KOPT-K1 (cell line): ENCODE measurements around the gene GAPDHS.

Experiments
- H3K27ac ChIP-seq: fragments of 200-600 bp; sonication (generic); 2 replicates; pipeline ENCODE4 v1.5.1; 2016; ENCODE audit warnings: antibody characterized with exemption, mild to moderate bottlenecking, low read depth, low read length; ENCODE audit not compliant: poor library complexity, severe bottlenecking
- H3K36me3 ChIP-seq: fragments of 200-600 bp; sonication (generic); 2 replicates; pipeline ENCODE4 v1.5.1; 2017; ENCODE audit warnings: antibody characterized with exemption, mild to moderate bottlenecking, low read length, moderate library complexity; ENCODE audit not compliant: insufficient read depth
- H3K9me3 ChIP-seq: fragments of 200-600 bp; sonication (generic); 2 replicates; pipeline ENCODE4 v1.5.1; 2017; ENCODE audit warnings: antibody characterized with exemption, low read length, mild to moderate bottlenecking; ENCODE audit not compliant: insufficient read depth, poor library complexity, severe bottlenecking

GAPDHS gene

GRCh38 chr19:35569281-35569781 is 36.1 kb downstream of the GAPDHS start:
- Histone ChIP-seq H3K36me3 (no peaks in the 10 kb centered on the region), H3K27ac (no peak overlapping the region), H3K9me3 (no peaks in the 10 kb centered on the region)

GRCh38 chr19:35571406-35571965 is 38.2 kb downstream of the GAPDHS start:
- no peak overlapping the region for H3K27ac ChIP-seq
- H3K36me3 ChIP-seq: no peaks in the 10 kb centered on the region

GRCh38 chr19:35577918-35578317 is 44.7 kb downstream of the GAPDHS start:
- H3K9me3 ChIP-seq: peaks cover 28% of the 10 kb centered on the region
- no peaks in the 10 kb centered on the region for H3K36me3 ChIP-seq
- no peak overlapping the region for H3K27ac ChIP-seq

More at GRCh38 chr19:35571406-35571965, 38.2 kb downstream of the GAPDHS start:
- peaks cover 14% of the 10 kb centered on the region for H3K9me3 ChIP-seq

GRCh38 chr19:35578707-35579106 is 45.5 kb downstream of the GAPDHS start:
- no peaks in the 10 kb centered on the region for H3K36me3 ChIP-seq
- H3K9me3 ChIP-seq: peaks cover 28% of the 10 kb centered on the region
- no peak overlapping the region for H3K27ac ChIP-seq

- Histone ChIP-seq H3K36me3 (no peaks in the 10 kb centered on the region), H3K9me3 (peaks cover 1% of the 10 kb centered on the region), H3K27ac (no peak overlapping the region)
Observed at GRCh38 chr19:35582760-35583159, 49.5 kb downstream of the GAPDHS start.

- Histone ChIP-seq H3K9me3 (no peaks in the 10 kb centered on the region), H3K36me3 (no peaks in the 10 kb centered on the region), H3K27ac (no peak within 1 kb of the TSS)
Observed at GRCh38 chr19:35585848-35586247, 52.6 kb downstream of the GAPDHS start, which contains the start of gene PMIS2. Gene PMIS2, plus strand, starts transcription at chr19:35586173. Its CDS starts 87 bp downstream, at chr19:35586260.

- H3K27ac ChIP-seq: no peak overlapping the region
- no peaks in the 10 kb centered on the region for H3K9me3 ChIP-seq
- H3K36me3 ChIP-seq: no peaks in the 10 kb centered on the region
Observed at GRCh38 chr19:35587321-35587720, 54.1 kb downstream of the GAPDHS start.

- Histone ChIP-seq H3K27ac (no peak overlapping the region), H3K36me3 (no peaks in the 10 kb centered on the region), H3K9me3 (no peaks in the 10 kb centered on the region)
Observed at GRCh38 chr19:35590875-35591274, 57.6 kb downstream of the GAPDHS start.

GRCh38 chr19:35592226-35592625 is 59.0 kb downstream of the GAPDHS start:
- no peaks in the 10 kb centered on the region for H3K9me3 ChIP-seq
- H3K36me3 ChIP-seq: no peaks in the 10 kb centered on the region
- H3K27ac ChIP-seq: no peak overlapping the region
